GM19395 (cell line): ENCODE measurements around the gene MRPS31.
"Not testable (repeated sequence)": the region's sequence is repeated elsewhere in the genome, so short reads cannot be mapped to it uniquely, and the experiment has no call there.

Source experiments
- ATAC-seq: cut with Tn5 transposase; IDR thresholded peaks from one replicate; pipeline ENCODE4 v1.9.1; 2021; ENCODE audit warnings: mild to moderate bottlenecking, moderate library complexity; ENCODE audit not compliant: unreplicated experiment

MRPS31 gene

GRCh38 chr13:40789275-40790153, 18.5 kb upstream of the MRPS31 start, which contains the start of gene SLC25A15:
Gene SLC25A15, plus strand, starts transcription at chr13:40789611. Its CDS starts 3,616 bp downstream, at chr13:40793227.
- ATAC-seq, result peak; percentile 71

- ATAC-seq, result not testable (repeated sequence)
Observed at GRCh38 chr13:40788540-40789274, 17.7 kb upstream of the MRPS31 start.

- no peak for ATAC-seq
Observed at GRCh38 chr13:40787062-40787461, 16.1 kb upstream of the MRPS31 start.

- ATAC-seq, result no peak
Observed at GRCh38 chr13:40786568-40786996, 15.6 kb upstream of the MRPS31 start.

- no peak for ATAC-seq
Observed at GRCh38 chr13:40784540-40784939, 13.6 kb upstream of the MRPS31 start.

- ATAC-seq, result not testable (repeated sequence)
Observed at GRCh38 chr13:40782971-40783370, 12.0 kb upstream of the MRPS31 start.

GRCh38 chr13:40781717-40782116, 10.7 kb upstream of the MRPS31 start:
- no peak for ATAC-seq

GRCh38 chr13:40780822-40781401, 9.9 kb upstream of the MRPS31 start:
- ATAC-seq, result no peak

GRCh38 chr13:40779796-40780285, 8.9 kb upstream of the MRPS31 start:
- no peak for ATAC-seq

GRCh38 chr13:40779049-40779448, 8.1 kb upstream of the MRPS31 start:
- ATAC-seq, result no peak

- no peak for ATAC-seq
Observed at GRCh38 chr13:40777809-40778175, 6.8 kb upstream of the MRPS31 start.

GRCh38 chr13:40777166-40777808, 6.3 kb upstream of the MRPS31 start:
- ATAC-seq, result peak; percentile 88

- peak; percentile 69 for ATAC-seq
Observed at GRCh38 chr13:40776681-40777165, 5.7 kb upstream of the MRPS31 start.

- ATAC-seq, result no peak
Observed at GRCh38 chr13:40776232-40776631, 5.2 kb upstream of the MRPS31 start.

- ATAC-seq, result no peak
Observed at GRCh38 chr13:40774672-40775071, 3.7 kb upstream of the MRPS31 start.

GRCh38 chr13:40772765-40773473, 1.9 kb upstream of the MRPS31 start:
- no peak for ATAC-seq

GRCh38 chr13:40770609-40770933, 419 bp downstream of the MRPS31 start:
- ATAC-seq, result no peak

- ATAC-seq, result no peak
Observed at GRCh38 chr13:40769970-40770369, 1.0 kb downstream of the MRPS31 start.

GRCh38 chr13:40765602-40766001, 5.4 kb downstream of the MRPS31 start:
- ATAC-seq, result no peak
